B cell (primary cell): ENCODE measurements around the gene NYNRIN. TPM values are rescaled to one million over a fixed set of nuclear protein-coding genes. Genes with fewer than 3 reads are reported as not detected.

Experiments used
- ATAC-seq: fragments of 200-7000 bp; cut with Tn5 transposase; one replicate; pipeline ENCODE4 v1.10.0; 2021; ENCODE audit warnings: low read depth, mild to moderate bottlenecking, moderate number of reproducible peaks, moderate library complexity
- CTCF ChIA-PET: fragments of 350-600 bp; sonication (Branson Sonifier 250); formaldehyde crosslinking; loops from one replicate; lab custom pipeline; 2021; ENCODE audit warnings: antibody characterized with exemption, inconsistent platforms; lab: Charles Lee
- POLR2A ChIA-PET: fragments of 350-600 bp; sonication (Branson Sonifier 250); formaldehyde crosslinking; loops from one replicate; lab custom pipeline; 2021; ENCODE audit warnings: antibody characterized with exemption; lab: Charles Lee
- DNase-seq: peaks from one replicate; pipeline ENCODE4 v3.0.0; 2013
- H2AFZ ChIP-seq: 2 replicates; pipeline ENCODE4 v1.6.1; 2012; ENCODE audit warnings: mild to moderate bottlenecking, low read depth, low read length; ENCODE audit not compliant: insufficient read depth, poor library complexity, severe bottlenecking
- H3K27ac ChIP-seq, 2 donors: 1 replicate in 1 of 2; 2 replicates in 1 of 2; pipeline ENCODE4 v1.5.1; 2012 to 2013; ENCODE audit warnings: low read length in 2 of 2, mild to moderate bottlenecking in 2 of 2, moderate library complexity in 1 of 2
- H3K27me3 ChIP-seq, 4 experiments: fragments of 200-600 bp in 1 of 4; sonication (generic) in 1 of 4; replicated peaks in 1 of 4; 1 replicate in 2 of 4; 2 replicates in 2 of 4; pipeline versions ENCODE4 v1.6.1 to v1.7.0; 2013 to 2016; ENCODE audit warnings: low read length in 3 of 4, mild to moderate bottlenecking in 2 of 4, mixed read lengths in 1 of 4, moderate library complexity in 1 of 4; ENCODE audit not compliant: insufficient read depth in 4 of 4, control insufficient read depth in 3 of 4; ENCODE audit errors: control extremely low read depth in 1 of 4
- H3K36me3 ChIP-seq, 2 experiments: replicated peaks in 1 of 2; 1 replicate in 1 of 2; 2 replicates in 1 of 2; pipeline versions ENCODE4 v1.6.1 to v1.7.1; 2013; ENCODE audit warnings: low read length in 1 of 2; ENCODE audit not compliant: insufficient read depth in 2 of 2, control insufficient read depth in 1 of 2; ENCODE audit errors: control extremely low read depth in 1 of 2, extremely low read depth in 1 of 2
- H3K4me1 ChIP-seq, 2 donors: fragments of 200-600 bp in 1 of 2; sonication (generic) in 1 of 2; 1 replicate in 1 of 2; 2 replicates in 1 of 2; pipeline versions ENCODE4 v1.5.1 to v1.6.1; 2013 to 2017; ENCODE audit warnings: low read length in 2 of 2; ENCODE audit not compliant: control insufficient read depth in 2 of 2, insufficient read depth in 2 of 2
- H3K4me2 ChIP-seq: replicated peaks from 2 replicates; pipeline ENCODE3; 2012; ENCODE audit warnings: mild to moderate bottlenecking, low read depth, low read length; ENCODE audit not compliant: poor library complexity, severe bottlenecking
- H3K4me3 ChIP-seq, 5 experiments: fragments of 200-600 bp in 1 of 5; sonication (generic) in 1 of 5; 1 replicate in 3 of 5; 2 replicates in 2 of 5; pipeline versions ENCODE4 v1.5.1 to v1.7.0; 2011 to 2016; ENCODE audit warnings: low read length in 4 of 5, mild to moderate bottlenecking in 4 of 5, low read depth in 2 of 5, control low read depth in 1 of 5, moderate library complexity in 1 of 5; ENCODE audit not compliant: insufficient read depth in 1 of 5; ENCODE audit errors: control extremely low read depth in 1 of 5, extremely low read depth in 1 of 5
- H3K79me2 ChIP-seq: fragments of 200-600 bp; sonication (generic); one replicate; pipeline ENCODE4 v1.6.0; 2016; ENCODE audit warnings: low read length; ENCODE audit not compliant: control insufficient read depth, insufficient read depth
- H3K9ac ChIP-seq: fragments of 200-600 bp; sonication (generic); 2 replicates; pipeline ENCODE4 v1.6.1; 2017; ENCODE audit warnings: mild to moderate bottlenecking, low read length, moderate library complexity
- H3K9me3 ChIP-seq, 3 donors: one replicate each; pipeline versions ENCODE4 v1.6.1 to v1.7.1; 2013; ENCODE audit warnings: low read length in 2 of 3; ENCODE audit not compliant: control insufficient read depth in 2 of 3, insufficient read depth in 1 of 3; ENCODE audit errors: control extremely low read depth in 1 of 3
- H4K20me1 ChIP-seq: 2 replicates; pipeline ENCODE4 v1.6.0; 2012; ENCODE audit warnings: mild to moderate bottlenecking, low read length; ENCODE audit not compliant: insufficient read depth, control insufficient read depth, poor library complexity, severe bottlenecking
- H3K27ac Mint-ChIP-seq: one replicate; pipeline ENCODE4 v1.8.0; 2021; ENCODE audit warnings: mixed read lengths
- H3K27me3 Mint-ChIP-seq: one replicate; pipeline ENCODE4 v1.8.0; 2021; ENCODE audit warnings: mixed read lengths
- H3K4me1 Mint-ChIP-seq: one replicate; pipeline ENCODE4 v1.8.0; 2021; ENCODE audit warnings: mixed read lengths
- H3K4me3 Mint-ChIP-seq: one replicate; pipeline ENCODE4 v1.8.0; 2021; ENCODE audit warnings: mixed read lengths
- H3K9me3 Mint-ChIP-seq: one replicate; pipeline ENCODE4 v1.8.0; 2022; ENCODE audit warnings: mixed read lengths; ENCODE audit not compliant: insufficient read depth
- EZH2 ChIP-seq: IDR thresholded peaks from 2 replicates; pipeline ENCODE4 v1.6.1; 2012; ENCODE audit warnings: borderline replicate concordance, low read depth, mild to moderate bottlenecking, moderate library complexity, low read length; ENCODE audit not compliant: insufficient read depth, poor library complexity, severe bottlenecking
- WGBS: methylation state at CpG from one replicate; pipeline ENCODE4 v1.1.5; 2013; ENCODE audit warnings: missing lambda C conversion rate; ENCODE audit not compliant: insufficient coverage; 5-methylcytosine and 5-hydroxymethylcytosine counted together
- intact Hi-C: fragments of 100-400 bp; cut with micrococcal nuclease; formaldehyde crosslinking; loops from one replicate; pipeline ENCODE4 v1.10.0; 2022
- polyA plus RNA-seq: library from polyadenylated mRNA; depleted of rRNA; stranded (reverse); fragments of >200 nt; gene quantifications from 2 replicates; pipeline ENCODE4 v1.2.3, GENCODE V29; 2012
- total RNA-seq, 2 donors: library from RNA; stranded (reverse); fragments of 120-200 nt in 1 of 2; gene quantifications; 1 replicate in 1 of 2; 2 replicates in 1 of 2; pipeline versions ENCODE4 v1.2.3 to v1.2.4, GENCODE V29; 2013 to 2022
- TF ChIP-seq, protein P1 (sequence below): fragments of 200-600 bp; IDR thresholded peaks from one replicate; pipeline ENCODE4 v1.8.0; 2022; ENCODE audit warnings: antibody characterized with exemption, mild to moderate bottlenecking

Gene NYNRIN
- total and polyA plus RNA-seq, 2 donors (not counting 1 experiment from before 2014, with no cell fraction given), result 0.04 to 0.34 TPM

DNA sequence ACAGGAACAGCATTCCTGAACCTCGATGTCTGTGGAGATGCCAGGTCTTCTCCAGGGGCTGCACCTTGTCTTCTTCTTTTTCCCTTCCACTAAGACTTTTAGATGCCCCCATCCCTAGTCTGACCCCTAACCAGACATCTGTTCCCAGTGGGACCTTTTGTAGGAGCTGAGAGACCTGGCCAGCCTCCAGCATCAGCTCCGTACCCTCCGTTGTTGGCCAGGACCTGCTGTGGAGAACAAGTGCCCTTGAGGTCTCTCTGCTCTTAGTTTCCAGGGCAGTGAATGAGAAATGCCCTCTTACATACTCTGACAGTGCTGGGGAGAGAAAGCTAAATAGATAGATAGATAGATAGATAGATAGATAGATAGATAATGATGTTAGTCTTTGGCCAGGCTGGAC is 60.5 kb downstream of the NYNRIN start:
- Histone ChIP-seq H3K9ac (no peak overlapping the region), H3K4me3 (no peak overlapping the region), H3K27me3 (no peaks in the 10 kb centered on the region), H3K79me2 (no peaks in the 10 kb centered on the region), H2AFZ (no peak overlapping the region), H4K20me1 (no peaks in the 10 kb centered on the region), H3K4me2 (no peak overlapping the region), H3K4me1 (no peaks in the 10 kb centered on the region), H3K9me3 (peaks cover 1 to 5% (median 3%) of the 10 kb centered on the region in 3 donors), H3K27ac (no peak overlapping the region), H3K36me3 (no peaks in the 10 kb centered on the region)
- ChIA-PET POLR2A (interaction anchor here (0.6 kb wide), 1 partner anchor 898 kb away, joined by 6 read pairs; no protein-coding TSS in a partner anchor), CTCF (no interaction called here)
- intact Hi-C loops, result no loop called here
- ATAC-seq (no peak), DNase-seq (no peak)
- 97% methylated on average over 3 of the region's 3 CpGs for WGBS
- Mint-ChIP-seq H3K9me3 (peaks cover 2% of the 10 kb centered on the region), H3K4me1 (peaks cover 3% of the 10 kb centered on the region), H3K27ac (no peak overlapping the region), H3K4me3 (no peak overlapping the region), H3K27me3 (no peaks in the 10 kb centered on the region)
- TF ChIP-seq EZH2, result no peak
- TF ChIP-seq, protein P1, sequence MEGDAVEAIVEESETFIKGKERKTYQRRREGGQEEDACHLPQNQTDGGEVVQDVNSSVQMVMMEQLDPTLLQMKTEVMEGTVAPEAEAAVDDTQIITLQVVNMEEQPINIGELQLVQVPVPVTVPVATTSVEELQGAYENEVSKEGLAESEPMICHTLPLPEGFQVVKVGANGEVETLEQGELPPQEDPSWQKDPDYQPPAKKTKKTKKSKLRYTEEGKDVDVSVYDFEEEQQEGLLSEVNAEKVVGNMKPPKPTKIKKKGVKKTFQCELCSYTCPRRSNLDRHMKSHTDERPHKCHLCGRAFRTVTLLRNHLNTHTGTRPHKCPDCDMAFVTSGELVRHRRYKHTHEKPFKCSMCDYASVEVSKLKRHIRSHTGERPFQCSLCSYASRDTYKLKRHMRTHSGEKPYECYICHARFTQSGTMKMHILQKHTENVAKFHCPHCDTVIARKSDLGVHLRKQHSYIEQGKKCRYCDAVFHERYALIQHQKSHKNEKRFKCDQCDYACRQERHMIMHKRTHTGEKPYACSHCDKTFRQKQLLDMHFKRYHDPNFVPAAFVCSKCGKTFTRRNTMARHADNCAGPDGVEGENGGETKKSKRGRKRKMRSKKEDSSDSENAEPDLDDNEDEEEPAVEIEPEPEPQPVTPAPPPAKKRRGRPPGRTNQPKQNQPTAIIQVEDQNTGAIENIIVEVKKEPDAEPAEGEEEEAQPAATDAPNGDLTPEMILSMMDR, result no peak

DNA sequence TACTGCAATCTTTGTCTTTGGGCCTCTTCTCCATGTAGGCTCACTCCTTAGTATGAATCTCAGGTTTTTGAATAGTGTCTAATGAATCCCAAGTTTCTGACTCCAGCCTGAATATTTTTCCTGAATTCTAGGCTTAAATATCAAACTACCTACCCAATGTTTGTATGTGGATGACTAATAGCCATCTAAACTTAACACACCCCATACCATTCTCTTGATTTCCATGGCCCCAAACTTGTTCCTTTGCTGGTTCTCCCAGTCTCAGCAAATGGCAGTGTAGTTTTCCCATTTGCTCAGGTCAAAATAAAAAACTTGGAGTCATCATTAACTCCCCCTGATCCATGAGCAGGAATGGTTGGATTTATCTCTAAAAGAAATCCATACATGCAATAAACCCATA is 62.5 kb downstream of the NYNRIN start:
- Histone ChIP-seq H3K9ac (no peak overlapping the region), H3K4me3 (no peak overlapping the region), H3K4me1 (peaks cover 0 to 2% of the 10 kb centered on the region in 2 donors), H3K4me2 (no peak overlapping the region), H3K27me3 (no peaks in the 10 kb centered on the region), H3K79me2 (no peaks in the 10 kb centered on the region), H3K27ac (no peak overlapping the region), H2AFZ (no peak overlapping the region), H3K36me3 (no peaks in the 10 kb centered on the region), H3K9me3 (no peaks in the 10 kb centered on the region), H4K20me1 (no peaks in the 10 kb centered on the region)
- no peaks in the 10 kb centered on the region for H3K27me3 Mint-ChIP-seq
- TF ChIP-seq EZH2, result no peak
- TF ChIP-seq, protein P1, result no peak
- H3K9me3 Mint-ChIP-seq, result peaks cover 2% of the 10 kb centered on the region
- CTCF ChIA-PET, result no interaction called here
- no peak overlapping the region for H3K4me3 Mint-ChIP-seq
- peaks cover 6% of the 10 kb centered on the region for H3K4me1 Mint-ChIP-seq
- POLR2A ChIA-PET, result no interaction called here
- no peak for DNase-seq
- no peak overlapping the region for H3K27ac Mint-ChIP-seq
- intact Hi-C loops, result no loop called here
- ATAC-seq, result no peak
